ENCODE measurements around the gene PEG3. TPM values are rescaled to one million over a fixed set of nuclear protein-coding genes. Genes with fewer than 3 reads are reported as not detected.

Gene PEG3
- total and polyA plus RNA-seq, 4 donors = 2.2 to 188 (median 7.7) TPM

- Histone ChIP-seq H3K4me1 (ENCODE audit: control insufficient read depth in 4 of 4, insufficient read depth in 4 of 4, low read length in 3 of 4) (no peaks in the 10 kb centered on the region), H3K9ac (ENCODE audit: low read depth in 1 of 2, low read length in 2 of 2) (no peak overlapping the region), H3K36me3 (ENCODE audit: control insufficient read depth in 4 of 4, insufficient read depth in 3 of 4, low read depth in 1 of 4, low read length in 3 of 4) (no peaks in the 10 kb centered on the region), H3K4me3 (ENCODE audit: low read depth in 1 of 3, low read length in 3 of 3) (no peak overlapping the region), H3K27me3 (ENCODE audit: control insufficient read depth in 4 of 4, insufficient read depth in 4 of 4, low read length in 3 of 4) (no peaks in the 10 kb centered on the region), H3K27ac (ENCODE audit: low read depth in 1 of 2, low read length in 2 of 2) (no peak overlapping the region), H3K9me3 (ENCODE audit: control insufficient read depth in 4 of 4, low read length in 3 of 4) (peaks cover 8 to 22% (median 21%) of the 10 kb centered on the region in 4 donors)
- DNase-seq (ENCODE audit: low spot score) = no peak
- WGBS = 91% methylated on average over 5 of the region's 5 CpGs
- TF ChIP-seq FOXA1 (IDR thresholded peaks at IDR 0.05) = no peak
- no peak for TF ChIP-seq YY1 (IDR thresholded peaks at IDR 0.05)
- TF ChIP-seq TAF1 (conservative IDR thresholded peaks at IDR 0.05) = no peak
- no peak for TF ChIP-seq REST (IDR thresholded peaks at IDR 0.05)
- TF ChIP-seq NR2F2 (IDR thresholded peaks at IDR 0.05) = no peak
- TF ChIP-seq FOXA2 (IDR thresholded peaks at IDR 0.05) = no peak
- no peak for TF ChIP-seq GABPA (IDR thresholded peaks at IDR 0.05 in 1 of 2, conservative IDR thresholded peaks at IDR 0.05 in 1 of 2)
- TF ChIP-seq EGR1 (IDR thresholded peaks at IDR 0.05; ENCODE audit: low read depth in 2 of 2) = no peak
- TF ChIP-seq ATF3 (IDR thresholded peaks at IDR 0.05) = no peak
- TF ChIP-seq HNF4A (conservative IDR thresholded peaks at IDR 0.05) = no peak
- TF ChIP-seq MAX (IDR thresholded peaks at IDR 0.05) = no peak
- no peak for TF ChIP-seq SP1 (IDR thresholded peaks at IDR 0.05)
- no peak for TF ChIP-seq RAD21 (IDR thresholded peaks at IDR 0.05)
- TF ChIP-seq HNF4G (IDR thresholded peaks at IDR 0.05) = no peak
- TF ChIP-seq ZBTB33 (IDR thresholded peaks at IDR 0.05) = no peak
- no peak for TF ChIP-seq RXRA (IDR thresholded peaks at IDR 0.05)
- TF ChIP-seq CTCF (IDR thresholded peaks at IDR 0.05; ENCODE audit: low read depth, low read length, missing input control) = no peak
- TF ChIP-seq JUND (IDR thresholded peaks at IDR 0.05) = no peak
Observed at GRCh38 chr19:56873493-56873892, 33.0 kb upstream of the PEG3 start.

Measured in liver (tissue), 9 donors.